ENCODE data around the gene PPIE.

PPIE gene

GRCh38 chr1:39805385-39805784, 66.7 kb downstream of the PPIE start:
- no peak for DNase-seq (ENCODE audit: low read depth)

DNA sequence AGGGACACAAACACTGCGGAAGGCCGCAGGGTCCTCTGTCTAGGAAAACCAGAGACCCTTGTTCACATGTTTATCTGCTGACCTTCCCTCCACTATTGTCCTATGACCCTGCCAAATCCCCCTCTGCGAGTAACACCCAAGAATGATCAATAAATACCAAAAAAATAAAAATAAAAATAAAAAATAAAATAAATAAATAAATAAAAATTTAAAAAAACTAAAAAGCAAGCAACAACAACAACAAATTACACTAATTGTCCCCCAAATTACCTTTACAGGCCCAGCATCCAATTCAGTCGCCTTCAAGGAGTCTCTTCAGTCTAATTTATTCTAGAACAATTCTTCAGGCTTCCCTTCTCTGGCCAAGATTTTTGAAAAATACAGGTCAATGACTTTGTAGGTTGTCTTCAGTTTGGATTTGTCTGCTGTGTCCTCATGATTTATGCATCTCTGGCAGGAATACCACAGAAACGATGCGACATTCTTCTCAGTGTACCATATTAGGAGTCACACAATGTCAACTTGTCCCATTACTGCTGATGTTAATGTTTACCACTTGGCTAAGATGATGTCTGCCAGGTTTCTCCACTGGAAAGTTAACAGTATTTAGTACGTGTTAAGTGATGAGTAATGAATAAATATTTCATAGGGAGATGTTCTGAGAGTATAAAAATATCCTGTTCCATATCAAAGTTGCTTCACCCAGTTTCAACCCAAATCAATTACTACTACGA, 70.3 kb downstream of the PPIE start:
- no peak for DNase-seq (ENCODE audit: low read depth)

- no peak for DNase-seq (ENCODE audit: low read depth)
These were observed 74.2 kb downstream of the PPIE start for GRCh38 chr1:39812913-39813312.
